LNCaP clone FGC (cell line): ENCODE measurements around the gene BRINP2.

Experiments
- DNase-seq: peaks from one replicate; pipeline ENCODE4 v3.0.0-alpha.2; 2011; ENCODE audit warnings: low read depth
- H3K4me3 ChIP-seq: 2 replicates; pipeline ENCODE4 v1.5.1; 2011; ENCODE audit warnings: mild to moderate bottlenecking, low read depth, low read length, control low read depth
- CTCF ChIP-seq: IDR thresholded peaks from 2 replicates; pipeline ENCODE4 v1.5.1; 2012; ENCODE audit warnings: mild to moderate bottlenecking; ENCODE audit not compliant: control insufficient read depth, insufficient read depth; ENCODE audit errors: extremely low read depth

BRINP2 gene

DNA sequence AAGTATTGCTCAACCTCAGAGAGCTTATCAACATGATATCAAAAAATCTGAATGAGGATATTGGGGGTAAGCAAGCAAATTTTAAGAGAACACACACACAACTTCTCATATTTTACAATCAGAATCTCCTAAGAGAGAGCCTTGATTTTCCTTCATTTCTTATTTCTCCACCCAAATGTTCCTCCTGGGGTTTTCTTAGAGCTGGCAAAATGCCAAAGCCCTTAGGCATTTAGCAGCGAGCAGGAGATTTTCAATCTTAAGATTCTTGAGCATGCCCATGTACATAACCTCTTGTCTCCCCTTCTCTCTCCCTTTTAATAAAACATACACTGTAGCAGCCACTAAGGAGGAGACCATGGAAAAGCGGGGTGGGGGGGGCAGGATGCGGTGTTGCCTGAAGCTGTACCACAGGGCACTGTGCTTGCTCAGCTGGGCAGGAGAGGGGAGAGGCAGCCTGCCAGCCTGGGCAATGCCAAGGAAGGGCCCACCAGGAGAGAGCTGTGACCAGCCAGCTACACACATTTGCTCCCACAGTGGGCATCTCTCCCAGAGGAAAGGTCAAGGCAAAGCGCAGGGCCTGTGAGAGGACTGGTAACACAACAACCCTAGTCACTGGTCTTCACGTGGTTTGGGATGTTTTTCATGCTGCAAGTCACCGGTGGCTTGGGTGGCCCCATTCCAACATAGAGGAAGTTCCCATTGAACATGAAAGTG lies 4.3 kb downstream of the BRINP2 start:
- no peak for TF ChIP-seq CTCF
- no peak overlapping the region for H3K4me3 ChIP-seq
- no peak for DNase-seq

DNA sequence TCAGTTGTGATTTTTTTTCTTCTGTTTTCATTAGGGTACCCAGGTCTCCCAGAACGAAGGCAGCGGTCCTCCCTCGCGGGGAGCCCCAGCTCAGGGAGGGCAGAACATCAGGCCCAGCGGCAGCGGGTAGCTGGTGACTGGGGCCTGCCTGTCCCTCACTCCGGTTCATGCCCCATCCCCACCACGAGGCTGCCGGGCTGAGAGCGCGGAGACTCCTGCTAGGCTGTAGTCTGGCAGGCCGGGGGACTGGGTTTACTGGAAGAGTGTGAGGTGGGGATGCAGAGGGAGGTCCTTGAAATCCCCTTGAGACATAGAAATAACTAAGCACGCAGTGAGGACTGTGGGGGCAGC lies 10.5 kb downstream of the BRINP2 start:
- DNase-seq = no peak
- H3K4me3 ChIP-seq = no peak overlapping the region
- TF ChIP-seq CTCF = no peak

DNA sequence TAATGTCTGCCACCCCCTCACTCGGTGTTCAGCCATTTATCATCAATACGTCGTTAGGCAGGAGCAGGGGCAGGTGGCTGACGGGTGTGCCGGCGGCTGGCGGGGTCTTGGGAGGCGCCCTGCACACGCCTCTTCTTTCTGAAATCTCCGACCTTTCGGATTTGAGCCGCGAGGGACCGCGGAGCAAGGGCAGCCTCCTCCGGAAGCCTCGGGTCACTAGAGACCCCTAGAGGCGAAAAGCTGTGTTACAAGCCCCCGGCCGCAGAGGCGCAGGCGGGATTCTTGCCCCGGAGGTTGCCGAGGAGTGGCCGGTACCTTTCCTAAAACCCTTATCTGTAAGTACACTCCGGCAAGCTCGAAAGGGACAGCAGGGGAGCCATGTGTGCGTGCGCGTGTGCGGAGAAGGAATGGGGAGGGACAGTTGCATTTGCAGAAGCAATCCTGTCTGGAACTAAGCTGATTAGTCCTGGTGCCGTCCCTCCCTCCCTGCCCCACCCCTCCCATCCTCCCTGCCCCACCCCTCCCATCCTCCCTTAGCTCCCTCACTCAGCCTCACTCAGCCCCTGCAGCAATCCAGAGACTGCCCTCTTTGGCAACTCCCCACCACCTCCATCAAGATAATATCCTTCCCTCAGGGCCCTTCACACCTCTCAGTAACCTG lies 11.0 kb downstream of the BRINP2 start:
- no peak for DNase-seq
- H3K4me3 ChIP-seq = no peak overlapping the region
- TF ChIP-seq CTCF = peak; percentile 74

- DNase-seq = no peak
- H3K4me3 ChIP-seq = no peak overlapping the region
- no peak for TF ChIP-seq CTCF
Observed at GRCh38 chr1:177183836-177184235, 13.1 kb downstream of the BRINP2 start.

DNA sequence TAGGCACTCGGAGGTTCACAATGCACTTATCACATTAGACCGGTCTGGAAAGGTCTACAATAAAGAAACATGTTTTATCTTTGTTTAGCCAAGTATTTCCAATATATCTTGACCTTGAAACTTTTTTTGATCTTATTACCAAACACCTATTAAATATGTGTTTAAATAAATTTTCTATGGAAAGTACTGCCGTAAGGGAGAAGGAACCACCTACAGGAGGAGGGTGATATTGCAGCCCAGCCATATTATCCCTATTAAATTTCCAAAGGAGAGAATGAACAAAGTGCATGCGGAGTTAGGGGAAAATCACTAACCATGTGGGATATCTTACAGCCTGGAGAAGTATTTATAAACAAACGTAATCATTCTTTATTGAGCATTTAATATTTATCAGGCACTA lies 14.5 kb downstream of the BRINP2 start:
- no peak for DNase-seq
- no peak overlapping the region for H3K4me3 ChIP-seq
- TF ChIP-seq CTCF = peak; percentile 51

- DNase-seq = no peak
- TF ChIP-seq CTCF = no peak
- no peak overlapping the region for H3K4me3 ChIP-seq
Observed at GRCh38 chr1:177186639-177187038, 15.9 kb downstream of the BRINP2 start.

- no peak for TF ChIP-seq CTCF
- no peak for DNase-seq
- no peak overlapping the region for H3K4me3 ChIP-seq
Observed at GRCh38 chr1:177190308-177190970, 19.7 kb downstream of the BRINP2 start.
